SU-DHL-6 (cell line): ENCODE data around the gene FANCL.

ENCODE experiments used
- H2AFZ ChIP-seq: fragments of 200-600 bp; sonication (generic); 2 replicates; pipeline ENCODE4 v1.6.1; 2014; ENCODE audit warnings: low read depth, mild to moderate bottlenecking, moderate library complexity, mixed read lengths, antibody characterized with exemption, low read length; ENCODE audit not compliant: severe bottlenecking
- H3F3A ChIP-seq: fragments of 200-600 bp; shearing (Covaris generic); 2 replicates; pipeline ENCODE4 v1.6.0; 2016; ENCODE audit warnings: antibody characterized with exemption, mild to moderate bottlenecking; ENCODE audit not compliant: insufficient read depth
- H3K27ac ChIP-seq: fragments of 200-600 bp; sonication (generic); 2 replicates; pipeline ENCODE4 v1.5.1; 2016; ENCODE audit warnings: low read depth, mild to moderate bottlenecking, low read length, moderate library complexity, mixed read lengths
- H3K27me3 ChIP-seq: fragments of 200-600 bp; sonication (generic), shearing (Covaris generic); 2 replicates; pipeline ENCODE4 v1.6.0; 2014; ENCODE audit warnings: mild to moderate bottlenecking, low read length
- H3K36me3 ChIP-seq: fragments of 200-600 bp; sonication (generic); 2 replicates; pipeline ENCODE4 v1.6.1; 2014; ENCODE audit warnings: mild to moderate bottlenecking, low read length, mixed read lengths
- H3K4me2 ChIP-seq: fragments of 300-600, 200-600 bp; shearing (Covaris generic), sonication (generic); 2 replicates; pipeline ENCODE4 v1.6.0; 2014; ENCODE audit warnings: low read length, low read depth, mild to moderate bottlenecking; ENCODE audit not compliant: poor library complexity, severe bottlenecking
- H3K4me3 ChIP-seq: fragments of 200-600 bp; sonication (generic); 2 replicates; pipeline ENCODE4 v1.5.1; 2014; ENCODE audit warnings: antibody characterized with exemption, low read length, mild to moderate bottlenecking, mixed read lengths; ENCODE audit not compliant: insufficient read depth, poor library complexity, severe bottlenecking
- H3K79me2 ChIP-seq: fragments of 200-600 bp; sonication (generic); 2 replicates; pipeline ENCODE4 v1.6.1; 2014; ENCODE audit warnings: mild to moderate bottlenecking, low read length, moderate library complexity; ENCODE audit not compliant: insufficient read depth
- H3K9ac ChIP-seq: fragments of 200-600 bp; sonication (generic); 2 replicates; pipeline ENCODE4 v1.7.0; 2014; ENCODE audit warnings: mild to moderate bottlenecking, low read length
- H3K9me2 ChIP-seq: fragments of 200-600 bp; sonication (generic); replicated peaks from 2 replicates; pipeline ENCODE4 v1.6.1; 2014; ENCODE audit warnings: low read length; ENCODE audit not compliant: insufficient read depth
- H3K9me3 ChIP-seq: fragments of 200-600 bp; sonication (generic); 2 replicates; pipeline ENCODE4 v1.6.1; 2014; ENCODE audit warnings: low read length, mixed read lengths; ENCODE audit not compliant: insufficient read depth
- H4K20me1 ChIP-seq: fragments of 200-600 bp; sonication (generic); 2 replicates; pipeline ENCODE4 v1.6.1; 2014; ENCODE audit warnings: low read depth, mild to moderate bottlenecking, antibody characterized with exemption, low read length, moderate library complexity, mixed read lengths
- CTCF ChIP-seq: fragments of 200-600 bp; sonication (generic); IDR thresholded peaks from one replicate; pipeline ENCODE4 v1.5.1; 2017; ENCODE audit warnings: antibody characterized with exemption, mild to moderate bottlenecking, low read length, moderate library complexity; ENCODE audit not compliant: insufficient read depth, poor library complexity, severe bottlenecking
- EZH2phosphoT487 ChIP-seq: fragments of 200-600 bp; sonication (generic), shearing (Covaris generic); conservative IDR thresholded peaks from 2 replicates; pipeline ENCODE4 v1.6.1; 2018; ENCODE audit warnings: mild to moderate bottlenecking, antibody characterized with exemption, low read length, moderate library complexity, mixed read lengths

The FANCL gene

GRCh38 chr2:58109481-58109880 is 131.6 kb downstream of the FANCL start:
- Histone ChIP-seq H3K36me3 (no peaks in the 10 kb centered on the region), H3K4me3 (no peak overlapping the region), H3K4me2 (no peak overlapping the region), H3K9me2 (no peaks in the 10 kb centered on the region), H3K9ac (no peak overlapping the region), H3K27ac (no peak overlapping the region), H2AFZ (no peak overlapping the region), H3F3A (no peaks in the 10 kb centered on the region), H3K9me3 (no peaks in the 10 kb centered on the region), H3K27me3 (no peaks in the 10 kb centered on the region), H3K79me2 (no peaks in the 10 kb centered on the region), H4K20me1 (no peaks in the 10 kb centered on the region)
- TF ChIP-seq CTCF (no peak), EZH2phosphoT487 (no peak)
